ENCODE measurements around the gene NSMF.

Gene NSMF

GRCh38 chr9:137434498-137435380 lies 24.4 kb downstream of the NSMF start:
- H3K4me1 ChIP-seq (ENCODE audit: control insufficient read depth, low read depth, low read length): no peaks in the 10 kb centered on the region
- H3K4me3 ChIP-seq (ENCODE audit: low read length): no peak overlapping the region
- H3K9ac ChIP-seq (ENCODE audit: low read length): no peak overlapping the region
- no peaks in the 10 kb centered on the region for H3K9me3 ChIP-seq (ENCODE audit: control insufficient read depth, low read depth, low read length)
- no peaks in the 10 kb centered on the region for H3K27me3 ChIP-seq (ENCODE audit: control insufficient read depth, insufficient read depth, low read length)
- no peak overlapping the region for H3K27ac ChIP-seq (ENCODE audit: low read length)
- H3K36me3 ChIP-seq (ENCODE audit: control insufficient read depth, low read depth, low read length): no peaks in the 10 kb centered on the region

DNA sequence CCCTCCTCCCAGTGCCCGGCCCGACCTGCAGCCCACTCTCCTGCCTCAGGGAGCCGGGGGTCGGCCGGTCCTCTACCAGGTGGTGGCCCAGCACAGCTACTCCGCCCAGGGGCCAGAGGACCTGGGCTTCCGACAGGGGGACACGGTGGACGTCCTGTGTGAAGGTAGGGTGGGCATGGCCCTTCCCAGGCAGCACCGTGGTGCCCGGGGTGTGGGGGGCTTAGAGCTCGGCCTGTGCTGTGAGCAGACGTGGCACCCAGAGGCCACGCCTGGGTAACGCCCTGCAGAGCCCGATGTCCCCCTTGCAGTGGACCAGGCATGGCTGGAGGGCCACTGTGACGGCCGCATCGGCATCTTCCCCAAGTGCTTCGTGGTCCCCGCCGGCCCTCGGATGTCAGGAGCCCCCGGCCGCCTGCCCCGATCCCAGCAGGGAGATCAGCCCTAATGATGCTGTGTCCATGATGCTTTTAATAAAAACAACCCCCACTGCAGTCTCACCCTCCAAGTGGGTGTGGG lies 25.2 kb downstream of the NSMF start:
- Histone ChIP-seq H3K36me3 (ENCODE audit: control insufficient read depth, low read depth, low read length) (no peaks in the 10 kb centered on the region), H3K4me3 (ENCODE audit: low read length) (no peak overlapping the region), H3K4me1 (ENCODE audit: control insufficient read depth, low read depth, low read length) (no peaks in the 10 kb centered on the region), H3K9me3 (ENCODE audit: control insufficient read depth, low read depth, low read length) (no peaks in the 10 kb centered on the region), H3K27me3 (ENCODE audit: control insufficient read depth, insufficient read depth, low read length) (no peaks in the 10 kb centered on the region), H3K27ac (ENCODE audit: low read length) (no peak overlapping the region), H3K9ac (ENCODE audit: low read length) (no peak overlapping the region)

DNA sequence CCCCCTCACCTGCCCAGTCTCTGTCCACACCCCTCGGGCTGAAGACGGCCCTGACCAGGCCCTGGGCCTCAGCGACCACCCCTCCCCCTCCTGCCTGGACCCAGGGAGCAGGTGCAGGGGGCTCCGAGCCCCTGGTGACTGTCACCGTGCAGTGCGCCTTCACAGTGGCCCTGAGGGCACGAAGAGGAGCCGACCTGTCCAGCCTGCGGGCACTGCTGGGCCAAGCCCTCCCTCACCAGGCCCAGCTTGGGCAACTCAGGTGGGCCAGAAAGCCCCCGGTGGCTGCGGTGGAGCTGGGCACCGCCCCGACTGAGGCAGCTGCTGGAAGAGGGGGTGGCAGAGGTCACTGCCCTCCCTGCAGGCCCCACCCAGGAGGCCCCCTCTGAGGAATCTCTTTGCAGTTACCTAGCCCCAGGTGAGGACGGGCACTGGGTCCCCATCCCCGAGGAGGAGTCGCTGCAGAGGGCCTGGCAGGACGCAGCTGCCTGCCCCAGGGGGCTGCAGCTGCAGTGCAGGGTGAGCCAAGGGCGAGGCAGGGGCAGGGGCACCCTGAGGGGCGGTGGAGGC lies 25.7 kb downstream of the NSMF start:
- Histone ChIP-seq H3K9me3 (ENCODE audit: control insufficient read depth, low read depth, low read length) (no peaks in the 10 kb centered on the region), H3K9ac (ENCODE audit: low read length) (no peak overlapping the region), H3K27ac (ENCODE audit: low read length) (no peak overlapping the region), H3K4me1 (ENCODE audit: control insufficient read depth, low read depth, low read length) (no peaks in the 10 kb centered on the region), H3K36me3 (ENCODE audit: control insufficient read depth, low read depth, low read length) (no peaks in the 10 kb centered on the region), H3K4me3 (ENCODE audit: low read length) (no peak overlapping the region), H3K27me3 (ENCODE audit: control insufficient read depth, insufficient read depth, low read length) (no peaks in the 10 kb centered on the region)

DNA sequence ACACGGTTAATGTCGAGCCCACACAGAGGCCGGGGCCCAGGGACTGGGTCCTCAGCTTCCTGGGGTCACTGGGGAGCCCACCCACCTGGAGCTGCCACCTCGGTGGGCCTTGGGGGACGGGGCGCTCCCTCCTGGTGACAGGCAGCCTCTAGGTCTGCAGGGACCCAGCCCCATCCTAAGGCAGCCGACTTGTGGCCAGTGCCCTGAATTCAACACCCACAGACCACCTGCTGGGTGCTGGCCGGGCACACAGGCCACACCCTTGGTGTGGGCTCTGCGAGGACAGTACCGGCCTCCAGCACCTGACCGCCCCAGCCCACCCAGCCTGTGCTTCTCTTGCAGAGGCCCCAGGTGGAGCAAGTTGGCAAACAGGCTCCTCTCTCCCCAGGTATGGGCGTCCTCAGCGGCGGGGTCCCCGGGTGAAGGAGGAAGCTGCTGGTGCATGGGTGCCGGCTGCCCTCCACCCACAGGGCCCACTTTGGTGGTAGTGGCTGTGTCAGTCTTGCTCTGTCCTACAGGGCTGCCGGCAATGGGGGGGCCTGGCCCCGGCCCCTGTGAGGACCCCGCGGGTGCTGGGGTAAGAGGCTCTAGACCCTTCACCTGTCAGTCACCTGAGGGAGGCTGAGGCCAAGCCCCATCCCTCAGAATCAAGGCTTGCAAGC lies 26.3 kb downstream of the NSMF start:
- H3K9ac ChIP-seq (ENCODE audit: low read length): no peak overlapping the region
- no peaks in the 10 kb centered on the region for H3K4me1 ChIP-seq (ENCODE audit: control insufficient read depth, low read depth, low read length)
- no peaks in the 10 kb centered on the region for H3K9me3 ChIP-seq (ENCODE audit: control insufficient read depth, low read depth, low read length)
- H3K4me3 ChIP-seq (ENCODE audit: low read length): no peak overlapping the region
- no peaks in the 10 kb centered on the region for H3K27me3 ChIP-seq (ENCODE audit: control insufficient read depth, insufficient read depth, low read length)
- no peak overlapping the region for H3K27ac ChIP-seq (ENCODE audit: low read length)
- H3K36me3 ChIP-seq (ENCODE audit: control insufficient read depth, low read depth, low read length): no peaks in the 10 kb centered on the region

GRCh38 chr9:137431416-137431931 lies 27.7 kb downstream of the NSMF start:
- no peak overlapping the region for H3K27ac ChIP-seq (ENCODE audit: low read length)
- H3K4me3 ChIP-seq (ENCODE audit: low read length): no peak overlapping the region
- no peak overlapping the region for H3K9ac ChIP-seq (ENCODE audit: low read length)

GRCh38 chr9:137430723-137431415 lies 28.3 kb downstream of the NSMF start:
- H3K4me1 ChIP-seq (ENCODE audit: control insufficient read depth, low read depth, low read length): no peaks in the 10 kb centered on the region
- H3K27ac ChIP-seq (ENCODE audit: low read length): no peak overlapping the region
- no peaks in the 10 kb centered on the region for H3K9me3 ChIP-seq (ENCODE audit: control insufficient read depth, low read depth, low read length)
- no peak overlapping the region for H3K4me3 ChIP-seq (ENCODE audit: low read length)
- H3K36me3 ChIP-seq (ENCODE audit: control insufficient read depth, low read depth, low read length): no peaks in the 10 kb centered on the region
- no peaks in the 10 kb centered on the region for H3K27me3 ChIP-seq (ENCODE audit: control insufficient read depth, insufficient read depth, low read length)
- H3K9ac ChIP-seq (ENCODE audit: low read length): no peak overlapping the region

More at GRCh38 chr9:137431416-137431931, 27.7 kb downstream of the NSMF start:
- Histone ChIP-seq H3K4me1 (ENCODE audit: control insufficient read depth, low read depth, low read length) (no peaks in the 10 kb centered on the region), H3K9me3 (ENCODE audit: control insufficient read depth, low read depth, low read length) (no peaks in the 10 kb centered on the region), H3K27me3 (ENCODE audit: control insufficient read depth, insufficient read depth, low read length) (no peaks in the 10 kb centered on the region), H3K36me3 (ENCODE audit: control insufficient read depth, low read depth, low read length) (no peaks in the 10 kb centered on the region)

- Histone ChIP-seq H3K4me1 (ENCODE audit: control insufficient read depth, low read depth, low read length) (no peaks in the 10 kb centered on the region), H3K27ac (ENCODE audit: low read length) (no peak overlapping the region), H3K9me3 (ENCODE audit: control insufficient read depth, low read depth, low read length) (no peaks in the 10 kb centered on the region), H3K9ac (ENCODE audit: low read length) (no peak overlapping the region), H3K4me3 (ENCODE audit: low read length) (no peak overlapping the region), H3K27me3 (ENCODE audit: control insufficient read depth, insufficient read depth, low read length) (no peaks in the 10 kb centered on the region), H3K36me3 (ENCODE audit: control insufficient read depth, low read depth, low read length) (no peaks in the 10 kb centered on the region)
These were observed 29.0 kb downstream of the NSMF start for GRCh38 chr9:137429974-137430722.

DNA sequence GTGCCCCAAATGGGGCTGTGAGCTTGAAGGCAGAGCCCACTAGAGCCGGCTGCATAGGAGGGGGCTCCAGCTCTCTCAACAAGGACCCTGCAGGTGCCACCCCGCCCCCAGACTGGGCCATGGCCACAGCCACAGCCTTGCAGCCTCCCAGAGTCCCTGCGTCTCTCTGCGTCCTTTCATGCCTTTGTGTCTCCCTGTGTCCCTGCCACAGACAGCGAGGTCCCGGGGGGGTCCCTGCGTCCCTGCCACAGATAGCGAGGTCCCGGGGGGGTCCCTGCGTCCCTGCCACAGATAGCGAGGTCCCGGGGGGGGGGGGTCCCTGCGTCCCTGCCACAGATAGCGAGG lies 29.6 kb downstream of the NSMF start:
- Histone ChIP-seq H3K9me3 (ENCODE audit: control insufficient read depth, low read depth, low read length) (no peaks in the 10 kb centered on the region), H3K4me1 (ENCODE audit: control insufficient read depth, low read depth, low read length) (no peaks in the 10 kb centered on the region), H3K9ac (ENCODE audit: low read length) (no peak overlapping the region), H3K27ac (ENCODE audit: low read length) (no peak overlapping the region), H3K36me3 (ENCODE audit: control insufficient read depth, low read depth, low read length) (no peaks in the 10 kb centered on the region), H3K27me3 (ENCODE audit: control insufficient read depth, insufficient read depth, low read length) (peaks cover under 1% of the 10 kb centered on the region), H3K4me3 (ENCODE audit: low read length) (no peak overlapping the region)

DNA sequence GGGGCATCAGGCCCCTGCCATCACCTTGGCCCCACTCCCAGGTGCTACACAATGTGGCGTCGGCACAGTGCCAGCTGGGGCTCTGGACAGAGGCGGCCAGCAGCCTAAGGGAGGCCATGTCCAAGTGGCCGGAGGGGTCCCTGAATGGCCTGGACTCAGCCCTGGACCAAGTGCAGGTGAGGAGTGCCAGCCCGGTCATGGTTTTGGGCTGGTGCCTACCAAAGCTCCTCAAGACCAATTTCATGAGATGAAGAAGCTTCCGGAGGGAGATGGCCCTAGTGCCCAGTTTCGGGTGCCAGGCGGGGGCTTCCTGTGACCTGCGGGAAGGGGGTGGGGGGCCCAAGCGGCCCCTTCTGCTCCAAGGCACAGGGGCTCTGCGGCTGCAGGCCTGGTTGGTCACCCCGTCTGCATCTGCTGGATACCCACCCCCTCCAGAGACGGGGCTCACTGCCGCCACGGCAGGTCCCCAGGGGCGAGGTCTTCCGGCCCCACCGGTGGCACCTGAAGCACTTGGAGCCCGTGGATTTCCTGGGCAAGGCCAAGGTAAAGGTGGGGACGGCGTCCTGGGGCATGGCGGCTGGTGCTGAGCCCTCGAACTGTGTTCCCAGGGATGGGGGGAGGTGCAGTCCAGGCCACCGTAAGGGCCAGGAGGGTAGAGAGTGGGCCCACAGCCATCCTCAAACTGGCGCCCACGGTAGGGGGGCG lies 30.1 kb downstream of the NSMF start:
- peaks cover 6% of the 10 kb centered on the region for H3K27me3 ChIP-seq (ENCODE audit: control insufficient read depth, insufficient read depth, low read length)
- H3K4me3 ChIP-seq (ENCODE audit: low read length): no peak overlapping the region
- H3K9ac ChIP-seq (ENCODE audit: low read length): no peak overlapping the region
- no peaks in the 10 kb centered on the region for H3K4me1 ChIP-seq (ENCODE audit: control insufficient read depth, low read depth, low read length)
- no peak overlapping the region for H3K27ac ChIP-seq (ENCODE audit: low read length)
- H3K36me3 ChIP-seq (ENCODE audit: control insufficient read depth, low read depth, low read length): no peaks in the 10 kb centered on the region
- H3K9me3 ChIP-seq (ENCODE audit: control insufficient read depth, low read depth, low read length): no peaks in the 10 kb centered on the region

DNA sequence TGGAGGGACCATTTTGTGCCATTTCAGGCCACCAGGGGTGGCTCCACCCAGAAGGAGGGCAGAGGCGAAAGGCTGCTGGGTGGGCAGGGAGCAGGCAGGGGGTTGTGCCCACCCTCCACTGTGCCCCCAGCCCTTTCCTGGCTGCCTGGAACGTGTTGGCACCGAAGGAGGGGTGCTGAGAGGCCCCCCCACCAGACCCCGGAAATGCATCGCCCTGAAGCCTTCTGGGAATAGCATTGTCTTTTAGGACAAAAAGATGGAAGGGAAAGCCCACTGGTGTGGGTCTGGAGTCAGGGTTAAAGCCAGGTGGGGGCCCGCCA lies 30.9 kb downstream of the NSMF start:
- Histone ChIP-seq H3K4me3 (ENCODE audit: low read length) (no peak overlapping the region), H3K36me3 (ENCODE audit: control insufficient read depth, low read depth, low read length) (no peaks in the 10 kb centered on the region), H3K27me3 (ENCODE audit: control insufficient read depth, insufficient read depth, low read length) (peaks cover 13% of the 10 kb centered on the region), H3K9ac (ENCODE audit: low read length) (no peak overlapping the region), H3K4me1 (ENCODE audit: control insufficient read depth, low read depth, low read length) (no peaks in the 10 kb centered on the region), H3K27ac (ENCODE audit: low read length) (no peak overlapping the region), H3K9me3 (ENCODE audit: control insufficient read depth, low read depth, low read length) (no peaks in the 10 kb centered on the region)

Measured in iPS-18a (cell line).